T-helper 22 cell (primary cell): Measurements from ENCODE around the gene CUTC.
"Not testable (repeated sequence)": the region's sequence is repeated elsewhere in the genome, so short reads cannot be mapped to it uniquely, and the experiment has no call there.

Experiments
- DNase-seq: peaks from one replicate; pipeline ENCODE4 v3.0.0-alpha.2; 2020; ENCODE audit warnings: low read depth

CUTC gene

DNA sequence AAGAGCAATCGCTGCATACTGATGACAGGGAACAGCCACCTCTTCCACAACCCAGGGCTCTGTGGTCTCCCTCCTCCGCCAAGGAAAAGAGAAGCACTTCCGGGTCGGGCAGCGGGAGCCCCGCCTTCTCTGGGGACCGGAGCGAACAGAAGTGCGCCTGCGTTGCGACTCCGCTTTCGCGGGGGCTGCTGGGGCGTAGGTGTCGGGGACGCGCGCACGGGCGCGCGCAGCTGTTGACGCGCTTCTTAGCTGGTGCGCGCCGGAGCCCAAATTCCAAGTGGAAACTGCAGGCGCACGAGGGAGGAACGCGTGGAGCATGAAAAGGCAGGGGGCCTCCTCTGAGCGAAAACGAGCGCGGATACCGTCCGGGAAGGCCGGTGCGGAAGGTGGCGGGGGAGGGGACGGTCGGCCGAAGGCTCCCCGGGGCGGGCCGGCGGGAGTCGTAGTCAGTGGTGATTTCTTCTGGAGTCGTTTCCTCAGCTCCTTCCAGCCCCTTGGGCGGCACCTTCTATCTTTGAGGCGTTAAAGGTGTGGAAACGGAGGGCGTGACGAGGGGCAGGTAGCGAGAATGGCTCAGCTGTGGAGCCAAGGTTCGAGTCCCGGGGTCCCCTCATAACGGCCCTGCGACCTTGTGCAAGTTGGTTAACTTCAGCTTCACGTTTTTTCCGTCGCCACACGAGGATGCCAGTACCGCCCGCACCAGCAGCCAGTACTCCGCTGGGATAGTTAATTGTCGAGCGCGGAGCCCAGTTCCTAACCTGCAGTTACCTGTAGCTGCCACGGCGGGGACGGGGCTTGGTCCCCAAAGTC is at the start of gene CUTC, which contains the start of gene COX15:
CUTC (plus strand) TSS at position 202 of the 810 bp plus-strand sequence; CDS start at position 317, 115 bp downstream.
COX15 (minus strand) TSS at position 95 of the 810 bp plus-strand sequence; CDS start at position 17, 78 bp downstream.
- DNase-seq: peak; percentile 91

DNA sequence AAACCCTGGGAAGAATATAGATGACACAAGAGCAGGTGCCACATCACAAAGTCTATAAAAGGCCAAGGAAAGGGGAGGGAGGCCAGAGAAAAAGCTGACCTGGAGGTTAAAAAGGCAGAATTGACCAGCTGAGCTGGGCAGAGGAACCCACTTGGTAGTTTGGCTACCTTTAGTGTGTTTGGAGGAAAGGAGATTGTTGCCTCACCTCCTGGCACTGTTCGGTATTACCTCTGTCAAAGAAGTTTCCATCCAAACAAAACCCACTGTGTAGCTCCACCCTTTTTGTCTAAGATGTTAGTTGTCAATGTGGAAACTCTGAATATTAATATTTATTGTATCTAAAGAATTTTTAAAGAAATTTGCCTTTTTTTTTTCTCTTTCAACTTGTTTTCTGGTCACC is 49.3 kb upstream of the CUTC start:
- no peak for DNase-seq

GRCh38 chr10:99685597-99685967 is 46.5 kb upstream of the CUTC start:
- no peak for DNase-seq

DNA sequence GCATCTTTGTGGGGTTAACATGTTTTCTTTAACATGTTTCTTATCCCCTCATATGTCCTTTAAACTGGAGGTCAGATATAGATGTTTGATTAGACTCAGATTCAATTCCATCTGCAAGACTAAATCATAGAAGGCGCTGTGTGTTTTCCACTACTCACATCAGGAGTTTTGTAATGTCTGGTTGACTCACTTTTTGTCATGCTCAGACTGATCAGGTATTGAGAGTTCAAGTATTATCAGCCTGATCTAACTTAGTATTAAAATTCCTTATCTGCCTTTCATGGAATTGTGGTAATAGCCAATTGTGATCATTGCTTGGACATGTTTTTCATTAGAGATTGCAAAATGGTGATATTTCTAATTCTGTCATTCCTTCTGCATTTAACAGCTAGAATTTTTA is 42.6 kb upstream of the CUTC start:
- no peak for DNase-seq

GRCh38 chr10:99693933-99694583 is 38.0 kb upstream of the CUTC start:
- DNase-seq: no peak

DNA sequence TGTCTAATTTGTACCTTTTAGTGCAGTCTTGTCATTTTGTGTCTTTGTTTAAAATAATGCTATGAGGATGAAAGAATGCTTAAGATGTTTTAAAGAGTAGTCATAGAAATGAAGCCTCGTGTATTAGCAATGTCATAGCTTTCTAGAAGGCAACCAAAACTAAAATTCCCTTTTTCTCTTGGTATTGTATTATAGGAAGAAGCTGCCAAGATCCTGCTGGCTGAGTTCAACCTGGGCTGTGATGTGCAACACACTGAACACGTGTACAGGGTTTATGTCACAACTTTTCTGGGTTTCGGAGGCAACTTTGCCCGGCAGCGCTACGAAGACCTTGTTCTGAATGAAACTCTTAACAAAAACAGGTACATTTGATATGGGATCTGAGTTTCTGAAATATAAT is 36.3 kb upstream of the CUTC start:
- no peak for DNase-seq

GRCh38 chr10:99698504-99699080 is 33.4 kb upstream of the CUTC start:
- no peak for DNase-seq

GRCh38 chr10:99700649-99701048 is 31.4 kb upstream of the CUTC start:
- DNase-seq: no peak

DNA sequence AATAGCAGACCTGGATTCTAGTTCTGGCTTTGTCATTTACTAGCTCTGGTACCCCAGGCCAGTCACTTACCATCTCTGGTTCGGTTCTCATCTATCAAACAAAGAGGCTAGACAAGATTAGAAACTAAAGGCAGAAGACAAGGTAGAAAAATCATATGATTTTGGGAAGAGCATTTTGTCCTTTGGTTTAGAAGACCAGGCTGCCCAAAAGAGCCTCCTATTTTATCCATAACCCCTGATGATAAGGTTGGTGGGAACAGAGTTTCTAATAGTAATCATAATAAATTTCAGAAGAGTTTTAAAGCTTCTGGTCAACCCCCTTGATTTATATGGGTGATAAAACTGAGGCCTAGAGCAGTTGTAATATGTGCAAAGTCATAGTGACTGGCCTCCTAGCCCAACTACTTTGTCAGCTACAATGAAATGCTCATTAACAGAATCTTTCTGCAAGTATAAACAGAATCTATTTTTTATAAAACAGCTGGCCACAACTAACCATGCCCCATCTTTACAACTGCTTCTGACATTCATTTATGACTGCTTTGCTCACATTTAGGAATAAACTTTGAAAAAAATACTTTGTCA is 23.5 kb upstream of the CUTC start:
- no peak for DNase-seq

GRCh38 chr10:99709480-99710229 is 22.4 kb upstream of the CUTC start:
- DNase-seq: no peak

DNA sequence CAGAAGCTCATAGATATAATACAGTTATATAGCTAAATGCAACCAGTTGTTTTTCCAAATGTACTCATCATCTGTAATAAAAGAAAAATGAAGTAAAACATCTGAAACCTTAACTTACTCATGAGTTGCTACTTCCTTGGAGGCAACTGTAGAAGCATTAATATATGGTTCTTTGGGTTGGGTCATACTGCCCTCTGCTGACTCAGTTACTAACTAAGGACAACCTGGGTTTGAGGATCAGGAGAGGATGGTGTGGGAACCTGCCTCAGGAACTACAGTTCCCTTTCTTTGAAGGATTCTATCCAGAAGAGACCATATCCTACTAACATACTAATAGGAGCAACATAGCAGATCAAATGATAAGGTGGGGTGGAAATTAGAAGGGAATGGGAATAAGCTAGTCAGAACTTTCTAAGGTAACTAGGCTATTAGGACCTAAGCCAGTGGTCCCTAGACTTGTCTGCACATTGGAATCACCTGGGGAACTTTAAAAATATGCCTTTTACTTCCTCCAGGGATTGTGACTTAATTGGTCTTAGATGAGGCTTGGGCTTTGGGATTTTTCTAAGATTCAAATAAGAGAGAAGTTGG is 20.8 kb upstream of the CUTC start:
- DNase-seq: no peak

DNA sequence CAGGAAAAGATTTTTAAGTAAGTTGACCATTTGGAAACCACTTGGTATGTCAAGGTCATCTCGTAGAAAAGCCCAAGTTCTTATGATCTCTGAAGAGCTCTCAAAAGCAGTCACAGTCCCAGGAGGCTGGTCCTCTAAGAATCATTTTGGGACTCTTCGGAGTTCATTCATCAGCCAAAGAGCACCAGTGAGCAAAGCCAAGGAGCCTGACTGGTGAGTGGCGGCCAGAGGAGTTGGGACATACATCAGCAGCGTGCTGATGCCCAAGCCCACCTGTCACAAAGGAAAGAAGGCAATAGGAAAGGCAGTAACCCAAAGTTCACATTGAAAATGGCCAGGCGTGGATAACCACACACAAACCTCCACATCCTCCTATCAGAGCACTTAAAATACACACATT is 17.6 kb upstream of the CUTC start:
- DNase-seq: no peak

DNA sequence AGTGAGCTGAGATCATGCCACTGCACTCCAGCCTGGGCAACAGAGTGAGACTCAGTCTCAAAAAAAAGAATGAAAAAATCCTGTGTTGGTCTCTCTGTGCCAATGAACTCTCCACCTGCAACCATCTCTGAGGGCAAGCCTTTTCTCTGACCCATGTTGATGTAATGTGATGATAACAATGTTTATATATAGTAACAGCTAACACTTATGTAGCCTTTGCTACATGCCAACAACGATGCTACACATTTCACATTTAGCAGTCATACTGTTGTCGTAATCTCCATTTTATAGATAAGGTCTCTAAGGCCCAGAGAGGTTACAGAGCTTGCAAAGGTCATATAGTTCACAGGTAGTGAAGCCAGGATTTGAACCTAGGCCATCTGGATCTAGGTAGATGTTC is 11.6 kb upstream of the CUTC start:
- DNase-seq: no peak

- no peak for DNase-seq
These were observed 2.0 kb upstream of the CUTC start for GRCh38 chr10:99730026-99730425.

GRCh38 chr10:99731306-99732032 is 565 bp upstream of the CUTC start:
- no peak for DNase-seq

GRCh38 chr10:99733366-99733765 is 1.3 kb downstream of the CUTC start:
- no peak for DNase-seq

DNA sequence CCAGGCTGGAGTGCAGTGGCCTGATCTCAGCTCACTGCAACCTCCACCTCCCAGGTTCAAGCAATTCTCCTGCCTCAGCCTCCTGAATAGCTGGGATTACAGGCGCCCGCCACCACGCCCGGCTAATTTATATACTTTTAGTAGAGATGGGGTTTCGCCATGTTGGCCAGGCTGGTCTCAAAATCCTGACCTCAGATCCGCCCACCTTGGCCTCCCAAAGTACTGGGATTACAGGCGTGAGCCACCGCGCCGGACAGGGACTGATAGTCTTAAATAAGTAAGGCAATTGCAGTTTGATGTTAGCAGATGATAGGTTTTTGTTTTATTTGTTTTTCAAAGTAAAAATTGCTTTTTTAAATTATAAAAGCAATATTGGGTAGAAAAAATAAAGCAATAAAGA is 2.1 kb downstream of the CUTC start:
- not testable (repeated sequence) for DNase-seq

DNA sequence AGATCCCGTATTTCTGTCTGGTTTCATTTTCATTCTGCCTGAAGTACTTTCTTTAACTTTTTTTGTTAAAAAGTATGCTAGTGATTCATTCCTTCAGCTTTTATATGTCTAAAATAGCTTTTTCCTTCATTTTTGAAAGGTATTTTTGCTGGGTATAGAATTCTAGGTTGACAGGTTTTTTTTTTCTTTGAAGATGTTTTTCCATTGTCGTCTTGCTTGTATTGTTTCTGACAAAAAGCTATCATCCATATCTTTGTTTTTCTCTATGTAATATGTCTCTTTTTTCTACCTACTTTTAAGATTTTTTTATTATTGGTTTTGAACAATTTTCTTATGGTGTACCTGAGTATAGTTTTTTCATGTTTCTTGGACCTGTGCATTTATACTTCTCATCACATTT is 8.2 kb downstream of the CUTC start:
- DNase-seq: no peak

DNA sequence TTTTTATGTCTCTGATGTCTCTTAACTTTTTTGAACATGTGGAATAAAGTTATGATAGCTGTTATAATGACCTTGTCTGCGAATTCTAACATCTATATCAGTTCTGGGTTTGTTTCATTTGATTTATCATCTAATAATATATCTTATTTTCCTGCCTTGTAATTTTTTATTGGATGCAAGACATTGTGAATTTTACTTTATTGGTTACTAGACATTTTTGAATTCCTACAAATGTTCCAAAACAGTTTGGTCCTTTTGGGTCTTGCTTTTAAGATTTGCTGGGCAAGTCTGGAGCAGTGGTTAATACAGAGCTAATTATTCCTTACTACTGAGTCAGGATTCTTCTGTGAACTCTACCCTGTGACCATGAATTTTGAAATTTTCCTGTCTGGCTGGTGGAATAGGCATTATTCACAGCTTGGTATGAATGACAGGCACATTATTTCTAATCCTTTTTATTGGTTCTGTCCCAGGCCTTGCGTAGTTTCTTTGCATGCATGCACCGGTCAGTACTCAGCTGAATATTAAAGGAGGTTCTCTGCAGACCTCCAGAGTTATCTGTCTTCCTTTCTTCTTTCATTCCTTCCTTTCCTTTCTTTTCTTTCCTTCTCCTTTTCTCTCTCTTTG is 9.0 kb downstream of the CUTC start:
- no peak for DNase-seq

DNA sequence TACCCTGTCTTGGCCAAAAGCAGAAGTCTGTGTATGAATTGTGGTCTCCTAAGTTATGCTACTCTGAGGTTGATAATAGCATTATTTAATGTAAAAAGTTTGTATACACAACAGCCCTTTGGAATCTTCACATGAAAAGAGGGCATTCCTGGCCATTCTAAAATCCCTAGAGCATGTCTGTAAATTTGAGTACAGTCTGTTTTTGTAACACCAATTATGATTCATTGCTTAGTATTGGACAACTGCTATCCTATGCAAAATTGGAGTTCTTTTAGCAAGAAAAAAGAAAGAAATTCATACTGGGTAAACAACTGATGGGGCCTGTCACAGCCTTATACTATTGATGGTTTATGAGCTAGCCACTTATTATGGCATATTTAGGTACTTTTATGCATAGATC is 10.2 kb downstream of the CUTC start:
- DNase-seq: no peak

- no peak for DNase-seq
These were observed 10.7 kb downstream of the CUTC start for GRCh38 chr10:99742701-99743100.
